ENCODE data around the gene HOXA1.

The HOXA1 gene

GRCh38 chr7:27115221-27116026, 19.6 kb upstream of the HOXA1 start:
- H3K9ac ChIP-seq (ENCODE audit: low read depth, low read length): no peak overlapping the region; the same call in 1 of the 2 replicates
- no peaks in the 10 kb centered on the region for H3K4me1 ChIP-seq (ENCODE audit: insufficient read depth, low read length)
- H3K9me3 ChIP-seq (ENCODE audit: control insufficient read depth, insufficient read depth, low read length): no peaks in the 10 kb centered on the region
- no peaks in the 10 kb centered on the region for H3K36me3 ChIP-seq (ENCODE audit: insufficient read depth, low read length)

- Histone ChIP-seq H3K9ac (ENCODE audit: low read depth, low read length) (no peak overlapping the region), H3K4me1 (ENCODE audit: insufficient read depth, low read length) (no peaks in the 10 kb centered on the region), H3K36me3 (ENCODE audit: insufficient read depth, low read length) (no peaks in the 10 kb centered on the region), H3K9me3 (ENCODE audit: control insufficient read depth, insufficient read depth, low read length) (no peaks in the 10 kb centered on the region)
Measured at GRCh38 chr7:27114881-27115220, 19.1 kb upstream of the HOXA1 start.

- Histone ChIP-seq H3K4me1 (ENCODE audit: insufficient read depth, low read length) (no peaks in the 10 kb centered on the region), H3K9ac (ENCODE audit: low read depth, low read length) (no peak overlapping the region), H3K36me3 (ENCODE audit: insufficient read depth, low read length) (no peaks in the 10 kb centered on the region), H3K9me3 (ENCODE audit: control insufficient read depth, insufficient read depth, low read length) (no peaks in the 10 kb centered on the region)
Measured at GRCh38 chr7:27113991-27114769, 18.4 kb upstream of the HOXA1 start.

GRCh38 chr7:27112955-27113949, 17.5 kb upstream of the HOXA1 start:
- Histone ChIP-seq H3K36me3 (ENCODE audit: insufficient read depth, low read length) (no peaks in the 10 kb centered on the region), H3K9ac (ENCODE audit: low read depth, low read length) (peak overlapping the region; percentile 19; the same call in 1 of the 2 replicates), H3K4me1 (ENCODE audit: insufficient read depth, low read length) (no peaks in the 10 kb centered on the region), H3K9me3 (ENCODE audit: control insufficient read depth, insufficient read depth, low read length) (no peaks in the 10 kb centered on the region)

GRCh38 chr7:27112361-27112760, 16.6 kb upstream of the HOXA1 start:
- H3K9ac ChIP-seq (ENCODE audit: low read depth, low read length): no peak overlapping the region

GRCh38 chr7:27111751-27112277, 16.0 kb upstream of the HOXA1 start:
- H3K4me1 ChIP-seq (ENCODE audit: insufficient read depth, low read length): no peaks in the 10 kb centered on the region
- no peaks in the 10 kb centered on the region for H3K9me3 ChIP-seq (ENCODE audit: control insufficient read depth, insufficient read depth, low read length)
- H3K9ac ChIP-seq (ENCODE audit: low read depth, low read length): no peak overlapping the region
- no peaks in the 10 kb centered on the region for H3K36me3 ChIP-seq (ENCODE audit: insufficient read depth, low read length)

More at GRCh38 chr7:27112361-27112760, 16.6 kb upstream of the HOXA1 start:
- H3K36me3 ChIP-seq (ENCODE audit: insufficient read depth, low read length): no peaks in the 10 kb centered on the region
- H3K4me1 ChIP-seq (ENCODE audit: insufficient read depth, low read length): no peaks in the 10 kb centered on the region
- no peaks in the 10 kb centered on the region for H3K9me3 ChIP-seq (ENCODE audit: control insufficient read depth, insufficient read depth, low read length)

- H3K9ac ChIP-seq (ENCODE audit: low read depth, low read length): peak overlapping the region; percentile 3; the same call in 1 of the 2 replicates
- no peaks in the 10 kb centered on the region for H3K9me3 ChIP-seq (ENCODE audit: control insufficient read depth, insufficient read depth, low read length)
- H3K36me3 ChIP-seq (ENCODE audit: insufficient read depth, low read length): no peaks in the 10 kb centered on the region
- H3K4me1 ChIP-seq (ENCODE audit: insufficient read depth, low read length): 0 out of 2 replicates have a peak, but pooled peaks cover 1% of the 10 kb centered on the region
Measured at GRCh38 chr7:27111042-27111750, 15.4 kb upstream of the HOXA1 start.

- H3K9me3 ChIP-seq (ENCODE audit: control insufficient read depth, insufficient read depth, low read length): no peaks in the 10 kb centered on the region
- H3K9ac ChIP-seq (ENCODE audit: low read depth, low read length): peak overlapping the region; percentile 27; the same call in 1 of the 2 replicates
- H3K4me1 ChIP-seq (ENCODE audit: insufficient read depth, low read length): peaks cover 8% of the 10 kb centered on the region; the same call in 1 of the 2 replicates
- H3K36me3 ChIP-seq (ENCODE audit: insufficient read depth, low read length): no peaks in the 10 kb centered on the region
Measured at GRCh38 chr7:27110186-27111031, 14.6 kb upstream of the HOXA1 start.

GRCh38 chr7:27109466-27110185, 13.8 kb upstream of the HOXA1 start:
- Histone ChIP-seq H3K9me3 (ENCODE audit: control insufficient read depth, insufficient read depth, low read length) (no peaks in the 10 kb centered on the region), H3K4me1 (ENCODE audit: insufficient read depth, low read length) (peaks cover 8% of the 10 kb centered on the region; the same call in 1 of the 2 replicates), H3K9ac (ENCODE audit: low read depth, low read length) (no peak overlapping the region), H3K36me3 (ENCODE audit: insufficient read depth, low read length) (no peaks in the 10 kb centered on the region)

- Histone ChIP-seq H3K9me3 (ENCODE audit: control insufficient read depth, insufficient read depth, low read length) (no peaks in the 10 kb centered on the region), H3K36me3 (ENCODE audit: insufficient read depth, low read length) (no peaks in the 10 kb centered on the region), H3K9ac (ENCODE audit: low read depth, low read length) (no peak overlapping the region; the same call in 1 of the 2 replicates), H3K4me1 (ENCODE audit: insufficient read depth, low read length) (peaks cover 8% of the 10 kb centered on the region; the same call in 1 of the 2 replicates)
Measured at GRCh38 chr7:27108390-27109127, 12.8 kb upstream of the HOXA1 start.

GRCh38 chr7:27107391-27108381, 11.9 kb upstream of the HOXA1 start:
- H3K4me1 ChIP-seq (ENCODE audit: insufficient read depth, low read length): peaks cover 8% of the 10 kb centered on the region
- no peaks in the 10 kb centered on the region for H3K9me3 ChIP-seq (ENCODE audit: control insufficient read depth, insufficient read depth, low read length)
- H3K9ac ChIP-seq (ENCODE audit: low read depth, low read length): peak overlapping the region; percentile 18; the same call in 1 of the 2 replicates
- H3K36me3 ChIP-seq (ENCODE audit: insufficient read depth, low read length): no peaks in the 10 kb centered on the region

Data from ES-I3 (cell line).